Measurements from ENCODE around the gene GLB1L.

DNA sequence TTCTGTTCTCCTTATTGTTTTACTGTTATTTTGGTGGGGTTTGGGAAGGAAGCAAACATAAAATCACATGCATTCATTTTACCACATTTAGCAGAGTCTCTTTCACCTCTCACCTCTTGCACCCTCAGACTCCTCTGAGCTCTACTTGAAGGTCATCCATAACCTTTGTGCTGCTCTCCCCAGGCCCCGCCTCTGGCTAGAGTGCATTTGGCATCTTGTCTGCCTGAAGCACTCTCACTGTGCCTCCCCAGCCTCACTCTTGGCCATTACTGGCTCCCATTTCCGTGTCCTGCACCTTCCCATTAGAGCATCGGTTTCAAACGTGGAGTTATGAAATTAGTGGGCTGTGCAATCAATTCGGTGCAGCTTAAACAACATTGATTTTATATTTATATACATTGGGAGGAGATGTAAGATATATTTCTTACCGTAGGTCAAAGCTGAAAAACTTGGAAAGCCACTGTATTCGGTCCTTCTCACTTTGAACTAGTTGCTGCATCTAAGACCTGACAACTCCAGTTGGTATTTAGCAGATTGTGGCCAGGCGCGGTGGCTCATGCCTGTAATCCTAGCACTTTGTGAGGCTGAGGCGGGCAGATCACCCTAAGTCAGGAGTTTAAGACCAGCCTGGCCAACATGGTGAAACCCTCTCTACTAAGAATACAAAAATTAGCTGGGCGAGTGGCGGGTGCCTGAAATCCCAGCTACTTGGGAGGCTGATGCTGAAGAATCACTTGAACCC lies 45.6 kb downstream of the GLB1L start:
- TF ChIP-seq CTCF (IDR thresholded peaks at IDR 0.05) (no peak), POLR2A (IDR thresholded peaks at IDR 0.05) (no peak)
